WTC11 (cell line): Measurements from ENCODE around the gene CCDC149.

Experiments
- ATF1 ChIP-seq: sonication (generic); formaldehyde crosslinking; IDR thresholded peaks from 2 replicates; pipeline ENCODE4 v1.8.1; 2023; ENCODE audit warnings: mild to moderate bottlenecking, moderate library complexity, missing genetic modification reagents
- CTCF ChIP-seq: fragments of 200-600 bp; IDR thresholded peaks from 2 replicates; pipeline ENCODE4 v1.8.0; 2022; ENCODE audit warnings: antibody characterized with exemption
- E2F5 ChIP-seq: sonication (generic); formaldehyde crosslinking; IDR thresholded peaks from 2 replicates; pipeline ENCODE4 v1.8.1; 2022; ENCODE audit warnings: mild to moderate bottlenecking, moderate library complexity, missing genetic modification reagents
- FOXK1 ChIP-seq: sonication (generic); formaldehyde crosslinking; IDR thresholded peaks from 2 replicates; pipeline ENCODE4 v1.8.0; 2022; ENCODE audit warnings: mild to moderate bottlenecking, moderate library complexity, missing genetic modification reagents
- KAT7 ChIP-seq: sonication (generic); formaldehyde crosslinking; IDR thresholded peaks from 2 replicates; pipeline ENCODE4 v1.8.1; 2023; ENCODE audit warnings: missing genetic modification reagents, mild to moderate bottlenecking, borderline replicate concordance
- MAX ChIP-seq: sonication (generic); formaldehyde crosslinking; IDR thresholded peaks from 2 replicates; pipeline ENCODE4 v1.8.0; 2022; ENCODE audit warnings: mild to moderate bottlenecking, missing genetic modification reagents
- NR1H2 ChIP-seq: sonication (generic); formaldehyde crosslinking; IDR thresholded peaks from 2 replicates; pipeline ENCODE4 v1.9.0; 2021; ENCODE audit warnings: mild to moderate bottlenecking, moderate library complexity, missing genetic modification reagents
- NR2C2 ChIP-seq: sonication (generic); formaldehyde crosslinking; IDR thresholded peaks from 2 replicates; pipeline ENCODE4 v1.8.0; 2022; ENCODE audit warnings: mild to moderate bottlenecking, missing genetic modification reagents
- PRDM15 ChIP-seq: sonication (generic); formaldehyde crosslinking; IDR thresholded peaks from 2 replicates; pipeline ENCODE4 v1.8.0; 2022; ENCODE audit warnings: missing genetic modification reagents
- SMAD3 ChIP-seq: sonication (generic); formaldehyde crosslinking; IDR thresholded peaks from 2 replicates; pipeline ENCODE4 v1.8.0; 2022; ENCODE audit warnings: missing genetic modification reagents, mild to moderate bottlenecking, borderline replicate concordance
- TCF7 ChIP-seq: sonication (generic); formaldehyde crosslinking; IDR thresholded peaks from 2 replicates; pipeline ENCODE4 v1.8.0; 2022; ENCODE audit warnings: mild to moderate bottlenecking, low read depth, missing genetic modification reagents, moderate library complexity
- ZNF317 ChIP-seq: sonication (generic); formaldehyde crosslinking; IDR thresholded peaks from 2 replicates; pipeline ENCODE4 v1.8.1; 2023; ENCODE audit warnings: low read depth, mild to moderate bottlenecking, moderate library complexity, missing genetic modification reagents, borderline replicate concordance
- ZNF512 ChIP-seq: sonication (generic); formaldehyde crosslinking; IDR thresholded peaks from 2 replicates; pipeline ENCODE4 v1.8.1; 2022; ENCODE audit warnings: missing genetic modification reagents, borderline replicate concordance

- TF ChIP-seq CTCF: no peak
- TF ChIP-seq ATF1: no peak
- TF ChIP-seq FOXK1 (CRISPR knock-in tag): no peak
- no peak for TF ChIP-seq TCF7 (CRISPR knock-in tag)
- TF ChIP-seq SMAD3 (CRISPR knock-in tag): no peak
- no peak for TF ChIP-seq ZNF512 (CRISPR knock-in tag)
- no peak for TF ChIP-seq MAX (CRISPR knock-in tag)
- TF ChIP-seq NR2C2: no peak
- TF ChIP-seq PRDM15 (CRISPR knock-in tag): no peak
- no peak for TF ChIP-seq KAT7 (CRISPR knock-in tag)
- TF ChIP-seq ZNF317 (CRISPR knock-in tag): no peak
- TF ChIP-seq E2F5: no peak
- no peak for TF ChIP-seq NR1H2 (CRISPR knock-in tag)
Measured at GRCh38 chr4:24824720-24825119, 88.1 kb downstream of the CCDC149 start.
